Measurements from ENCODE around the gene HECTD1. TPM values are rescaled to one million over a fixed set of nuclear protein-coding genes. Genes with fewer than 3 reads are reported as not detected.
"Not testable (repeated sequence)": the region's sequence is repeated elsewhere in the genome, so short reads cannot be mapped to it uniquely, and the experiment has no call there.

Gene HECTD1
- total RNA-seq (ENCODE audit: low replicate concordance), result 142 and 153 TPM in 2 replicates

GRCh38 chr14:31207755-31208545, at the start of gene HECTD1:
Gene HECTD1, minus strand, starts transcription at chr14:31207793. Its CDS starts 1,857 bp downstream, at chr14:31205936.
- Histone ChIP-seq H3K4me3 (peak within 1 kb of the TSS; percentile 78), H3K36me3 (peaks cover 15% of the 10 kb centered on the region), H4K20me1 (ENCODE audit: low read depth) (peaks cover 21% of the 10 kb centered on the region), H3K27ac (peak within 1 kb of the TSS; percentile 98), H2AFZ (replicated peaks) (peak within 1 kb of the TSS; percentile 86), H3K27me3 (no peaks in the 10 kb centered on the region), H3K4me2 (peak within 1 kb of the TSS; percentile 97), H3K9ac (peak within 1 kb of the TSS; percentile 97), H3F3A (ENCODE audit: low read depth) (peaks cover 31% of the 10 kb centered on the region), H3K9me3 (ENCODE audit: low read depth) (no peaks in the 10 kb centered on the region), H3K4me1 (peaks cover 27% of the 10 kb centered on the region), H3K79me2 (ENCODE audit: low read depth) (peaks cover 45% of the 10 kb centered on the region)
- Mint-ChIP-seq H3K4me3 (peak within 1 kb of the TSS; percentile 94), H3K27ac (peak within 1 kb of the TSS; percentile 99), H3K9me3 (no peaks in the 10 kb centered on the region), H3K27me3 (ENCODE audit: insufficient read depth, low read depth) (peaks cover 4% of the 10 kb centered on the region), H3K36me3 (peaks cover 13% of the 10 kb centered on the region), H3K4me1 (peaks cover 24% of the 10 kb centered on the region)
- no peak for TF ChIP-seq EZH2phosphoT487 (IDR thresholded peaks at IDR 0.05)
- no peak for TF ChIP-seq EZH2 (IDR thresholded peaks at IDR 0.05)
- TF ChIP-seq, protein P1, sequence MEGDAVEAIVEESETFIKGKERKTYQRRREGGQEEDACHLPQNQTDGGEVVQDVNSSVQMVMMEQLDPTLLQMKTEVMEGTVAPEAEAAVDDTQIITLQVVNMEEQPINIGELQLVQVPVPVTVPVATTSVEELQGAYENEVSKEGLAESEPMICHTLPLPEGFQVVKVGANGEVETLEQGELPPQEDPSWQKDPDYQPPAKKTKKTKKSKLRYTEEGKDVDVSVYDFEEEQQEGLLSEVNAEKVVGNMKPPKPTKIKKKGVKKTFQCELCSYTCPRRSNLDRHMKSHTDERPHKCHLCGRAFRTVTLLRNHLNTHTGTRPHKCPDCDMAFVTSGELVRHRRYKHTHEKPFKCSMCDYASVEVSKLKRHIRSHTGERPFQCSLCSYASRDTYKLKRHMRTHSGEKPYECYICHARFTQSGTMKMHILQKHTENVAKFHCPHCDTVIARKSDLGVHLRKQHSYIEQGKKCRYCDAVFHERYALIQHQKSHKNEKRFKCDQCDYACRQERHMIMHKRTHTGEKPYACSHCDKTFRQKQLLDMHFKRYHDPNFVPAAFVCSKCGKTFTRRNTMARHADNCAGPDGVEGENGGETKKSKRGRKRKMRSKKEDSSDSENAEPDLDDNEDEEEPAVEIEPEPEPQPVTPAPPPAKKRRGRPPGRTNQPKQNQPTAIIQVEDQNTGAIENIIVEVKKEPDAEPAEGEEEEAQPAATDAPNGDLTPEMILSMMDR (IDR thresholded peaks at IDR 0.05), result peak; percentile 74
- DNase-seq (ENCODE audit: low spot score), result peak; percentile 96

- peaks cover 8% of the 10 kb centered on the region for H3K9me3 Mint-ChIP-seq
- H3K79me2 ChIP-seq (ENCODE audit: low read depth), result no peaks in the 10 kb centered on the region
- no peaks in the 10 kb centered on the region for H3K27me3 ChIP-seq
- H3K9ac ChIP-seq, result no peak overlapping the region
- H2AFZ ChIP-seq (replicated peaks), result no peak overlapping the region
- no peaks in the 10 kb centered on the region for H3K36me3 ChIP-seq
- TF ChIP-seq, protein P1 (IDR thresholded peaks at IDR 0.05), result no peak
- TF ChIP-seq EZH2phosphoT487 (IDR thresholded peaks at IDR 0.05) (no peak), EZH2 (IDR thresholded peaks at IDR 0.05) (no peak)
- H4K20me1 ChIP-seq (ENCODE audit: low read depth), result no peaks in the 10 kb centered on the region
- no peak overlapping the region for H3K4me3 ChIP-seq
- H3K27ac Mint-ChIP-seq, result peak overlapping the region; percentile 11
- peaks cover 12% of the 10 kb centered on the region for H3K4me1 ChIP-seq
- H3K27me3 Mint-ChIP-seq (ENCODE audit: insufficient read depth, low read depth), result peaks cover 5% of the 10 kb centered on the region
- no peak overlapping the region for H3K27ac ChIP-seq
- DNase-seq (ENCODE audit: low spot score), result no peak
- peaks cover 11% of the 10 kb centered on the region for H3K4me1 Mint-ChIP-seq
- peaks cover 2% of the 10 kb centered on the region for H3K36me3 Mint-ChIP-seq
- no peaks in the 10 kb centered on the region for H3F3A ChIP-seq (ENCODE audit: low read depth)
- no peak overlapping the region for H3K4me3 Mint-ChIP-seq
- no peaks in the 10 kb centered on the region for H3K9me3 ChIP-seq (ENCODE audit: low read depth)
- H3K4me2 ChIP-seq, result no peak overlapping the region
Observed at GRCh38 chr14:31257244-31257553, 49.6 kb upstream of the HECTD1 start.

- Mint-ChIP-seq H3K4me1 (peaks cover 6% of the 10 kb centered on the region), H3K36me3 (peaks cover 2% of the 10 kb centered on the region), H3K27ac (peak overlapping the region; percentile 11), H3K4me3 (no peak overlapping the region), H3K9me3 (peaks cover 8% of the 10 kb centered on the region), H3K27me3 (ENCODE audit: insufficient read depth, low read depth) (peaks cover 4% of the 10 kb centered on the region)
- DNase-seq (ENCODE audit: low spot score), result no peak
- H3K9me3 ChIP-seq (ENCODE audit: low read depth), result no peaks in the 10 kb centered on the region
- H3K27me3 ChIP-seq, result no peaks in the 10 kb centered on the region
- H3F3A ChIP-seq (ENCODE audit: low read depth), result no peaks in the 10 kb centered on the region
- no peak overlapping the region for H3K9ac ChIP-seq
- H3K4me2 ChIP-seq, result no peak overlapping the region
- no peak overlapping the region for H2AFZ ChIP-seq (replicated peaks)
- no peak overlapping the region for H3K27ac ChIP-seq
- peaks cover 7% of the 10 kb centered on the region for H3K4me1 ChIP-seq
- no peak overlapping the region for H3K4me3 ChIP-seq
- H4K20me1 ChIP-seq (ENCODE audit: low read depth), result no peaks in the 10 kb centered on the region
- H3K79me2 ChIP-seq (ENCODE audit: low read depth), result no peaks in the 10 kb centered on the region
- TF ChIP-seq, protein P1 (IDR thresholded peaks at IDR 0.05), result no peak
- TF ChIP-seq EZH2 (IDR thresholded peaks at IDR 0.05), result no peak
- TF ChIP-seq EZH2phosphoT487 (IDR thresholded peaks at IDR 0.05), result no peak
- H3K36me3 ChIP-seq, result no peaks in the 10 kb centered on the region
Observed at GRCh38 chr14:31256534-31257243, 49.1 kb upstream of the HECTD1 start.

DNA sequence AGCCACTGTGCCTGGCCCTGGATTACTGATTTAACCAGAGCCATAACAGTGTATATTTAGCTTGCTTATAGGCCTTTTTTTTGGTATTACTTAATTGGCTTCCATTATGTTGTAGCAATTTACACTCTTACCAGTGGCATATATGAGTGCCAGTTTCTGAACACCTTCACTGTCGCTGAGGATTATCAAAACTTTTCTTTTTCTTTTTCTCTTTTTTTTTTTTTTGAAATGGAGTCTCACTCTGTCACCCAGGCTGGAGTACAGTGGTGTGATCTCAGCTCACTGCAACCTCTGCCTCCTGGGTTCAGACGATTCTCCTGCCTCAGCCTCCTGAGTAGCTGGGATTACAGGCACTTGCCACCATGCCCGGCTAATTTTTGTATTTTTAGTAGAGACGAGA, 48.3 kb upstream of the HECTD1 start:
- H4K20me1 ChIP-seq (ENCODE audit: low read depth); H3K4me1 Mint-ChIP-seq; H3K9me3 ChIP-seq (ENCODE audit: low read depth); H3K27ac Mint-ChIP-seq; H3K79me2 ChIP-seq (ENCODE audit: low read depth); H2AFZ ChIP-seq (replicated peaks); H3K27me3 Mint-ChIP-seq (ENCODE audit: insufficient read depth, low read depth); H3K27me3 ChIP-seq; H3K4me1 ChIP-seq; DNase-seq (ENCODE audit: low spot score); H3K4me3 ChIP-seq; H3K9ac ChIP-seq; H3K9me3 Mint-ChIP-seq; H3F3A ChIP-seq (ENCODE audit: low read depth); H3K36me3 Mint-ChIP-seq; H3K4me2 ChIP-seq; H3K27ac ChIP-seq; H3K36me3 ChIP-seq; H3K4me3 Mint-ChIP-seq: not testable (repeated sequence)

Measured in neural progenitor cell (in vitro differentiated cells).